PC-3 (cell line): Measurements from ENCODE around the gene TRIM44. TPM values are rescaled to one million over a fixed set of nuclear protein-coding genes. Genes with fewer than 3 reads are reported as not detected.
A peak's percentile ranks its signal among the peaks of the same experiment; 100 is the strongest.

ENCODE experiments used
- ATAC-seq: fragments of 200-7000 bp; cut with Tn5 transposase; 2 replicates; pipeline ENCODE4 v1.9.1; 2020; ENCODE audit warnings: mild to moderate bottlenecking, moderate library complexity
- BruUV-seq: library from RNA; stranded (reverse); fragments of 400-500 nt; replicated peaks from 2 replicates; lab custom pipeline; 2021; lab: Mats Ljungman, UMichigan
- CTCF ChIA-PET: fragments of 300-600 bp; sonication (Branson Sonifier 250); formaldehyde crosslinking; loops from one replicate; lab custom pipeline; 2022; ENCODE audit warnings: antibody characterized with exemption; lab: Charles Lee
- POLR2A ChIA-PET: fragments of 300-600 bp; sonication (Branson Sonifier 250); formaldehyde crosslinking; loops from one replicate; lab custom pipeline; 2022; ENCODE audit warnings: antibody characterized with exemption; ENCODE audit not compliant: unreplicated experiment; lab: Charles Lee
- DNase-seq: peaks from one replicate; pipeline ENCODE4 v3.0.0-alpha.2; 2015
- H2AFZ ChIP-seq: fragments of 300-600 bp; sonication (generic); 2 replicates; pipeline ENCODE4 v1.6.0; 2016; ENCODE audit warnings: antibody characterized with exemption, low read length
- H3F3A ChIP-seq: fragments of 300-600 bp; sonication (generic); one replicate; pipeline ENCODE4 v1.6.0; 2017; ENCODE audit warnings: antibody characterized with exemption, low read length, control low read depth, mild to moderate bottlenecking; ENCODE audit not compliant: unreplicated experiment
- H3K27ac ChIP-seq: fragments of 300-600 bp; sonication (generic); 2 replicates; pipeline ENCODE4 v1.5.1; 2016; ENCODE audit warnings: mild to moderate bottlenecking, low read length
- H3K27me3 ChIP-seq: fragments of 300-600 bp; sonication (generic); 2 replicates; pipeline ENCODE4 v1.6.1; 2016; ENCODE audit warnings: low read length, mixed read lengths
- H3K36me3 ChIP-seq: fragments of 300-600 bp; sonication (generic); 2 replicates; pipeline ENCODE4 v1.6.1; 2016; ENCODE audit warnings: low read depth, mixed run types, low read length, mixed read lengths
- H3K4me1 ChIP-seq: fragments of 300-600 bp; sonication (generic); 2 replicates; pipeline ENCODE4 v1.5.1; 2016; ENCODE audit warnings: low read length; ENCODE audit not compliant: insufficient read depth
- H3K4me2 ChIP-seq: fragments of 300-600 bp; sonication (generic); 2 replicates; pipeline ENCODE4 v1.6.0; 2016; ENCODE audit warnings: low read length
- H3K4me3 ChIP-seq: fragments of 300-600 bp; sonication (generic); 2 replicates; pipeline ENCODE4 v1.5.1; 2016; ENCODE audit warnings: mild to moderate bottlenecking, low read length, mixed read lengths
- H3K79me2 ChIP-seq: fragments of 300-600 bp; sonication (generic); 2 replicates; pipeline ENCODE4 v1.6.1; 2017; ENCODE audit warnings: low read length, mixed read lengths
- H3K9ac ChIP-seq: fragments of 300-600 bp; sonication (generic); 2 replicates; pipeline ENCODE4 v1.6.0; 2016; ENCODE audit warnings: mild to moderate bottlenecking, low read length
- H3K9me2 ChIP-seq: fragments of 300-600 bp; sonication (generic); replicated peaks from 2 replicates; pipeline ENCODE4 v1.6.1; 2016; ENCODE audit warnings: mixed run types, low read length, mixed read lengths
- H3K9me3 ChIP-seq: fragments of 300-600 bp; sonication (generic); 2 replicates; pipeline ENCODE4 v1.6.1; 2016; ENCODE audit warnings: low read length, mixed read lengths
- H4K20me1 ChIP-seq: fragments of 300-600 bp; sonication (generic); 2 replicates; pipeline ENCODE4 v1.6.1; 2016; ENCODE audit warnings: low read length, mixed read lengths
- CTCF ChIP-seq: fragments of 300-600 bp; sonication (generic); conservative IDR thresholded peaks from 2 replicates; pipeline ENCODE4 v1.5.1; 2017; ENCODE audit warnings: antibody characterized with exemption, low read depth, mild to moderate bottlenecking, low read length
- EZH2 ChIP-seq: fragments of 300-600 bp; sonication (generic); IDR thresholded peaks from one replicate; pipeline ENCODE4 v1.6.1; 2017; ENCODE audit warnings: antibody characterized with exemption, mild to moderate bottlenecking, low read length; ENCODE audit not compliant: unreplicated experiment
- EZH2phosphoT487 ChIP-seq: fragments of 300-600 bp; sonication (generic); IDR thresholded peaks from 2 replicates; pipeline ENCODE4 v1.6.1; 2018; ENCODE audit warnings: mild to moderate bottlenecking, antibody characterized with exemption, low read length, borderline replicate concordance
- intact Hi-C: fragments of 100-400 bp; cut with micrococcal nuclease; formaldehyde crosslinking; loops from 2 replicates; pipeline ENCODE4 v1.9.0; 2023
- total RNA-seq: library from RNA; depleted of rRNA; stranded (reverse); fragments of >200 nt; gene quantifications from 2 replicates; pipeline ENCODE4 v1.2.3, GENCODE V29; 2014

The TRIM44 gene
- total RNA-seq, 1 experiment from 2014 or later: 14.0 TPM

GRCh38 chr11:35722641-35723040 is 60.1 kb downstream of the TRIM44 start:
- Histone ChIP-seq H3K4me3 (no peak overlapping the region), H3K79me2 (peaks cover 28% of the 10 kb centered on the region), H3F3A (no peaks in the 10 kb centered on the region), H2AFZ (no peak overlapping the region), H3K9me3 (no peaks in the 10 kb centered on the region), H4K20me1 (peaks cover 7% of the 10 kb centered on the region; the same call in 1 of the 2 replicates), H3K4me1 (peaks cover 10% of the 10 kb centered on the region), H3K27ac (no peak overlapping the region), H3K27me3 (no peaks in the 10 kb centered on the region), H3K4me2 (no peak overlapping the region), H3K9ac (no peak overlapping the region), H3K9me2 (no peaks in the 10 kb centered on the region), H3K36me3 (peaks cover 12% of the 10 kb centered on the region; the same call in 1 of the 2 replicates)
- BruUV-seq: no TSS peak
- ChIA-PET CTCF (no interaction called here), POLR2A (no interaction called here)
- intact Hi-C loops: loop anchor here (5.0 to 10.0 kb wide), 2 partner anchors 72 to 105 kb away; partner anchors contain the start of gene FJX1
- ATAC-seq (no peak), DNase-seq (no peak)
- no peak for TF ChIP-seq EZH2

GRCh38 chr11:35723493-35723892 is 60.9 kb downstream of the TRIM44 start:
- no peak overlapping the region for H3K4me3 ChIP-seq

GRCh38 chr11:35723913-35724312 is 61.3 kb downstream of the TRIM44 start:
- Histone ChIP-seq H3K4me3 (no peak overlapping the region), H3K27ac (no peak overlapping the region; the same call in 1 of the 2 replicates), H3K9ac (no peak overlapping the region), H3K9me2 (no peaks in the 10 kb centered on the region), H3K4me2 (no peak overlapping the region), H3K4me1 (peaks cover 10% of the 10 kb centered on the region), H3K79me2 (peaks cover 28% of the 10 kb centered on the region), H3K36me3 (peaks cover 17% of the 10 kb centered on the region), H3F3A (no peaks in the 10 kb centered on the region), H3K27me3 (no peaks in the 10 kb centered on the region), H2AFZ (no peak overlapping the region), H3K9me3 (no peaks in the 10 kb centered on the region), H4K20me1 (peaks cover 7% of the 10 kb centered on the region; the same call in 1 of the 2 replicates)
- ChIA-PET CTCF (no interaction called here), POLR2A (no interaction called here)
- BruUV-seq: no TSS peak
- ATAC-seq: 0 out of 2 replicates have a peak, but pooled peaks have one; percentile 38
- DNase-seq: peak; percentile 22
- intact Hi-C loops: loop anchor here (5.0 to 10.0 kb wide), 2 partner anchors 71 to 107 kb away; partner anchors contain the start of gene FJX1
- TF ChIP-seq EZH2: no peak
- TF ChIP-seq EZH2phosphoT487: no peak

More at GRCh38 chr11:35723493-35723892, 60.9 kb downstream of the TRIM44 start:
- H3K79me2 ChIP-seq: peaks cover 28% of the 10 kb centered on the region
- no peaks in the 10 kb centered on the region for H3K9me2 ChIP-seq
- H3K9me3 ChIP-seq: no peaks in the 10 kb centered on the region
- no peak overlapping the region for H3K4me2 ChIP-seq
- no peak overlapping the region for H2AFZ ChIP-seq
- intact Hi-C loops: loop anchor here (5.0 to 10.0 kb wide), 2 partner anchors 71 to 106 kb away; partner anchors contain the start of gene FJX1
- peak; percentile 52 for DNase-seq
- peaks cover 14% of the 10 kb centered on the region; the same call in 1 of the 2 replicates for H3K36me3 ChIP-seq
- H3K27me3 ChIP-seq: no peaks in the 10 kb centered on the region
- peaks cover 7% of the 10 kb centered on the region; the same call in 1 of the 2 replicates for H4K20me1 ChIP-seq
- TF ChIP-seq EZH2 (no peak), EZH2phosphoT487 (no peak), CTCF (no peak)
- H3K4me1 ChIP-seq: peaks cover 10% of the 10 kb centered on the region
- no TSS peak for BruUV-seq
- ChIA-PET CTCF (no interaction called here), POLR2A (no interaction called here)
- no peak overlapping the region for H3K9ac ChIP-seq
- ATAC-seq: peak; percentile 83
- no peaks in the 10 kb centered on the region for H3F3A ChIP-seq
- H3K27ac ChIP-seq: no peak overlapping the region; the same call in 1 of the 2 replicates
